CD4-positive, alpha-beta T cell treated with Interferon alpha-2 for 1 hour (primary cell): ENCODE results near the gene STXBP1.

Experiments used
- DNase-seq, 2 donors: peaks; one replicate each; pipeline ENCODE4 v3.0.0-alpha.2; 2020 to 2022

STXBP1 gene

DNA sequence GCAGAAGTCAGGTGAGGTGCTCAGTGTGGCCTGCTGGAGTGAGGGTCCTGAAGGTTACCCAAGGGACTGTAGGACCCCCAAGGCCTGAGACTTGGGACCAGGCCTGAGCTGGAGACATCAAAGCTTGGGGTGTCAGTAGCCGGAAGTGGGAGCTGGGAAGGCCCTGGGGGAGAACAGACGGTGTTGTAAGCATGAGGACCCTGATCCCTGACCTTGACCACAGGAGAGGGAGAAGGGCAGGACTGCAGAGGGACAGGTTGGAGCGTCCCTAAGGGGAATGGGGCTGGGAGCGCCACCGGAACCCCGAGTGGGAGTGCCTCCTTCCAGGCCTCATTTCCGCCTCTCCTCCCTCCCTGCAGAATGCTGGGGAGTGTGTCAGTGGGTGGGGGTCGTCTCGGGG lies 104.3 kb downstream of the STXBP1 start:
- DNase-seq, result no peak

DNA sequence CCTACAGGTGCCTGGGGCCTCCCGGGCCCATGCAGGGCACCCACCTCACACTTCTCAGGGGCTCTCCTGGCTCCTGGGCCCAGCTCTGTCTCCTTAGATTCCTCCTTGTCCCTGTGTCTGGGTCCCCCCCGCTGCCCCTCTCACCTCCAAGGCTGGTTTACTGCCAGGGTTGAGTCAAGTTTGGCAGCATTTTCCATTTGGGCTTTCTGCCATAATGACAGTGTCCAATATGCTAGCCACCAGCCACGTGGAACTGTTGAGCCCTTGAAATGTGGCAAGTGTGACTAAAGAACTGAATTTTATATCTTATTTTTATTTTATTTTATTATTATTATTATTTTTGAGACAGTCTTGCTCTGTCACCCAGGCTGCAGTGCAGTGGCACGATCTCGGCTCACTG lies 105.7 kb downstream of the STXBP1 start:
- no peak for DNase-seq

DNA sequence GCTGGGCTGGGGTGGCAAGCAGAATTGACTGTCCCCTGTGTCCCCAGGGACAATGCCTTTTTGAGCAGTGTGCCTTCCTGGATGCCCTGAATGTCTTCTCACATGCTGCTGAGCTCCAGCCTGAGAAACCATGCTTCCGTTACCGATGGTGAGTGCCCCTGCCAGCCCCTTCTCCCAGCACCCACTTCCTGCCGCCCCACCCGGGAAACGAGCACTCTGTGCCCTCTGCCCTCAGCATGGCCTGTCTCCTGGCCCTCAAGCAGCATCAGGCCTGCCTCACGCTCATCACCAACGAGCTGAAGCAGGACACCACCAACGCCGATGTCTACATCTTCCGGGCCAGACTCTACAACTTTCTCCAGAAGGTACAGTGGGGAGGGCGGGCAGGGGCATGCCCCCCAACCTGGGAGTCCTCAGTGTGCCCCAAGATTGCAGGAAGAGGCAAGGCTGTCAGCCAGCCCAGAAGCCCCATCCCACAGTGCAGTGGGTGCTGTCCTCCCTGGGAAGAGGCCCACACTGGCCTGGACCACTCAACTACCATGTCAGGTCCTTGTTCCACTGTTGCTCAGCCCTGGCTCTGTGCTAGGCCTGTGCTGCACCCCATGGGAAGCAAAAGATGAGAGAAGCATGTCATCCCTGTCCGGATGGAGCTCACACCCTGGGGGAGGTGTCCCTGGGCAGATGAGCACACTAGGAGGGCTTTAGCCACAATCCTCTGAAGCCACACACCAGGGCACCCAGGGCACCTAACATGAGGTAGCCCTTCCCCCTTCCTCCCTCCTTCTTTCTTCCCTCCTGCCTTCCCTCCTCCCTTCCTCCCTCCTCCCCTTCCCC lies 108.2 kb downstream of the STXBP1 start:
- DNase-seq, result peak in 1 of 2 donors; percentile 47

DNA sequence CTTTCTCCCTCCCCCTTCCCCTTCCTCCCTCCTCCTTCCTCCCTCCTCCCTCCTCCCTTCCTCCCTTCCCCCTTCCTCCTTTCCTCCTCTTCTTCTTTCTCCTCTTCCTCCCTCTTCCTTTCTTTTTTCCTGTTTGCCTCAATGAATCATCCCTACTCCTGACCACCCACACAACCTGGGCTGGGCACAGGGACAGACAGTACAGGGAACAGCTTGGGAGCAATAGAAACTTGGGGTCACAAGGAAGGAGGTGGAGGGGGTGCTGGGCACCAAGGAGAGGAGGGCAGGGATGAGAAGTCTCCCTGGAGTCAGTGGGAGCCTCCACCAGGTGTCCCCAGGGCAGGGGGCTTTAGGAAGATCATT lies 108.8 kb downstream of the STXBP1 start:
- no peak for DNase-seq

DNA sequence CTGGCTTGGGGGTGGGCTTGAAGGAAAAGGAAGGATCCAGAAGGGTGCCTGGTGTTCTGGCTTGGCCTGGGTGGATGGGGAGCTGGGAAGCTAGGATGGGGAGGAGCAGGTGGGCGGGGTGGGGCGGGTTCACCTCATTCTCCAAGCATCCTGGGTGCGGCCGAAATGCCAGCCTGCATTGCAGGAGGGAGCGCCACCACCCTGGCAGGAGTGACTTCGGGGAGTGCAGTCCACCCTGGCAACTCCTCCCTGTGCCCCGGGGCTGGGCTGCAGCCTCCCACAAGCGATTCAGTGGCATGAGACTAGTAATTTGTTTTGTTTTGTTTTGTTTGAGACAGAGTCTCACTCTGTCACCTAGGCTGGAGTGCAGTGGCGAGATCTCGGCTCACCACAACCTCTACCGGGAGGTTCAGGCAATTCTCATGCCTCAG lies 109.3 kb downstream of the STXBP1 start:
- DNase-seq, result peak in 1 of 2 donors; percentile 28

DNA sequence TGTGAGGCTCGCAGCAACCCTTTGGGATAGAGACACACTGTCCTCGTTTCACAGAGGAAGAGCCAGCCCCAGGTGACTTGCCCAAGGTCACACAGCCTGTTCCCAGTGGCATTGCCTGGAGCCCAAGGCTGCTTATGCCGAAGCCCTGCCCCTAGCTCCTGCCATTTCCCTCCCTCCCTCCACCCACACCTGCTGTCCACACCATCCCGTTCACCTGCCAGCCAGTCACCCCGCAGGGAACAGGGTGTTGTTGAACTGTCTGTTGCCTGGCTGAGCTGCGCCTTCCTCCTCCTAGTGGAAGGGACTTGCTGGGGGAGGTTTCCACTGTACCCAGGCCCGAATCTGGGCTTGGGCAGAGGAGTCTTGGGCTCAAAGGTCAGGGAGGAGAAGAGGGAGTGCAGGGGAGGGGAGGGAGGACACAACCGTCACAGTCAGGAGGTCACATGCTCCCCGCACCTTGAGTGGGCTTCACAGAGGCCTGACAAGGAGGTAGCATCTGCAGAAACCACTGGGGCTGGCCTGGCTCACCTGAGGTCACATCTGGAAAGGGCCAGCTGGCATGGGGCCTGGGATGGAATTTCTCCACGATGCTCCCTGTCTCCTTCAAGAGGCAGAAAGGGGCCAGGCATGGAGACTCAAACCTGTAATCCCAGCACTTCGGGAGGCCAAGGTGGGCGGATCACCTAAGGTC lies 110.1 kb downstream of the STXBP1 start:
- no peak for DNase-seq

DNA sequence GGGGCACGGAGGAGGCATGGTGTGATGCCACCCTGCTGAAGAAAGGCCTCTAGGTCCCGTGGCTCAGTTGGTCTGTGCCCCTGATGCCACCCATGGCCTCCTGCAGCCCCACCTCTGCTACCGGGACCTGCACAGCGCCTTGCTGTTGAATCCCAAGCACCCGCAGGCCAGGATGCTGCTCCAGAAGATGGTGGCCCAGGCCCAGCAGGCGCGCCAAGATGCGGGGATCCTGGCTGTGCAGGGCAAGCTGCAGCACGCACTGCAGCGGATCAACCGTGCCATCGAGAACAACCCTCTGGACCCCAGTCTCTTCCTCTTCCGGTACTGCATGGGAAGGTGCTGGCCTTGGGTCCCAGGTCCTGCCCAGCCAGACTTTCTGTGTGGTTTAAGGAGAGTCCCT lies 110.9 kb downstream of the STXBP1 start:
- no peak for DNase-seq

DNA sequence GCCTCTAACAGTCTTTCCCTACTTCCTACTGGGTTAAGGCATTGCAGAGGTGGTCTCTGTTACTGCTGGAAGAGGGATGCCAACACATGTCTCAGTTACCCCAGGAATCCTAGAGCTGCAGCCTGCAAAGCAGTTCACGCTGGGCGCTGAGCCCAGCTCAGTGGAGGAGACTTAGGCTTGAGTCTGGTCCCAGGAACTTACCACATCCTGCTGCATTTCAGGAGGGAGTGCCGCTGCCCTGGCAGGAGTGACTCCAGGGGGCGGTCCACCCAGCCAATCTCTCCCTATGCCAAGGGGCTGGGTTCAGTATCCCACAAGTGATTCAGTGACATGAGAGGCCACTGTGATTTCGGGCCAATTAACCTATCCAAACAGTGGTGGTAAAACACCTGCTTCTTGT lies 111.4 kb downstream of the STXBP1 start:
- no peak for DNase-seq

DNA sequence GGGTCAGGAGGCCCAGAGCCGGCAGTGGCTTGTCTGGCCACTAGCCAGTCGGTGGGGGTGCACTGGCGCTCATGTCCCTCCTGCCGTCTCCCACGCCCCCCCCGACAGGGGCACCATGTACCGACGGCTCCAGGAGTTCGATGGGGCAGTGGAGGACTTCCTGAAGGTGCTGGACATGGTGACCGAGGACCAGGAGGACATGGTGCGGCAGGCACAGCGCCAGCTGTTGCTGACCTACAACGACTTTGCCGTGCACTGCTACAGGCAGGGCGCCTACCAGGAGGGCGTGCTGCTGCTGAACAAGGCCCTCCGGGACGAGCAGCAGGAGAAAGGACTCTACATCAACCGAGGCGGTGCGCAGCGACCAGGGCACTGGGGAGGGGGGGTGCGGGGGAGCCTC lies 111.9 kb downstream of the STXBP1 start:
- DNase-seq, result no peak

DNA sequence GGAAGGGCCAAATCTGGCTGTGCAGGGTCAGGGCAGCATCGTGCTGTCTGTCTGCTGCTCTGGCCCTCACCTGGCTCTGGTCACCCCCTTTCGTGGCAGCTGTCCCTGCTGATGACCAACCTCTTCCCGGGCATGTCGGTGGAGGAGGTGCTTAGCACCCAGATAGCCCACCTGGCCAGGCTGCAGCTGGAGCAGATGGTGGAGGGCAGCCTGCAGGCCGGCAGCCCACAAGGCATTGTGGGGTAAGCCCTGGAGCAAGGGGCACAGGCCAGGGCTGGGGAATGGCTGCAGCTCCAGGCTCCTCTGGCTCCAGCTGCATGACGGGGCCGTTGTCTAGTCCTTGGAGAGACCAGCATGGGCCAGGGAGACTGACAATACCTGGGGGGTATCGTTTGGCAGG lies 114.8 kb downstream of the STXBP1 start:
- DNase-seq, result no peak

DNA sequence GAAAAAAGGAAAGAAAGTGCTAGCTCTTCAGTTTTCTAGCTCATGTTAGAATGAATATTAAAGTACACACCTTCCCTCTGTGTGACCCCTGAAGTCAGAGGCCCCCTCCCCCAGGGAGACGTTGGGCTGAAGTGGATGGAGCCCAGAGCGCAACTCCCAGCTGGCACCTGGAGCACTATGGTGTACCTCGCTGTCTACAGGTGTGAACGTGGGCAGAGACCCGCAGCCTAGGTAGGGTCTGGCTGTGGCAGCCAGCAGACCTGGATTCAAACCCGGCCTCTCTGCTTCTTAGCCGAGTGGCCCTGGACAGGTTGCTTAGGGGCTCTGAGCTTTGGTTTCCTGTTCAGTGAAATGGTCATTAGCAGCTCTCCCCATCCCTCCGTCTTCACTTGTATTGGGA lies 116.7 kb downstream of the STXBP1 start:
- no peak for DNase-seq

DNA sequence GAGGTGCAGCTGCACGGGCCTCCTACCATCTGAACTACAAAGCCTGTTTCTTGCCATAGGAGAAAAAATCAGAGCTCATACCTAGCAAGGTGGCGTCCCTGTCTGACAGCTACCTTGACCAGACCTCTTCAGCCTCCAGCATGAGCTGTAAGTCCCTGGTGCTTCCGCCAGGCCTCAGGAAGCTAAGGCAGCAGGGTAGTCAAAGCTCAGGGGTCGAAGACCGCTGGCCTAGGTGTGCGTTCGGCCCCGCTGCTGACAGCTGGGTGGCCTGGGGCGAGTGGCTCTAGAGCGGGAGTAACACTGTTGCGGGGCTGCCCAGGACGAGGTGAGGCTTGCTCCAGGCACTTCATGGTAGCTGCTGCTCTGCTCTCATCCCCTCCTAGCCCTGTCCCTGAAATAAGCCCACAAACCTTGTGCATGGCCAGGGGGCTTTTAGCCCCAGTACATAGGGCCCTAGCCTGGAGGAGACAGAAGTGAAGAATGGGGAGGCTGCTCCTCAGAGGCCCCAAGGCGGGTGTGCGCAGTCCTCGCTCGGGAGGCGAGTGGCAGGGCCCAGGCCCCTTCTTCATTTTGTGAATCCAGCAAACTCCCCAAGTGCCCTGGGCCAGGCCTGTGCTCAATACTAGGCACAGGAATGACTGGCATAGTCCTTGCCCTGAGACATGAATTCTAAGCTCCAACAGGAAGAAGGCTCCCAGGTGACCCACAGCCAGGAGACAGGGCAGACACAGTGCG lies 117.6 kb downstream of the STXBP1 start:
- DNase-seq, result no peak

DNA sequence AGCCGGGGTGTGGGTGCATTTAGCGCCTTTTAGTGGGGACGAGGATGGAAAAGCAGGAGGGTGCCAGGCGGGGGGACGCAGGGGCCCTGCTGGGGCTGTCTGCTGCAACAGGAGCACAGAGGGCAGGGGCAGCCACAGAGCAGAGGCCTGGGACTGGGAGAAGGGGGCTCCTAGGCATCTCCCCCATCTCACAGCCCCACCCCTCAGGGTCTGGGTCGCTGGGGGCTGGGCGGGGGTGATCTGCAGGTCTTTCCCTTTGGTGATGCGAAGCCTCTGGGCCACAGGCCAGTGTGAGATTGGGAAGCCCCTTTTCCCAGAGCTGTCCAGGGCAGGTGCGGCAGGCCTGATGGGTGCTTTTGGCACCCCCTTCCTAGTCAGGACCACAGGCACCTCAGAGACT lies 118.2 kb downstream of the STXBP1 start:
- no peak for DNase-seq

DNA sequence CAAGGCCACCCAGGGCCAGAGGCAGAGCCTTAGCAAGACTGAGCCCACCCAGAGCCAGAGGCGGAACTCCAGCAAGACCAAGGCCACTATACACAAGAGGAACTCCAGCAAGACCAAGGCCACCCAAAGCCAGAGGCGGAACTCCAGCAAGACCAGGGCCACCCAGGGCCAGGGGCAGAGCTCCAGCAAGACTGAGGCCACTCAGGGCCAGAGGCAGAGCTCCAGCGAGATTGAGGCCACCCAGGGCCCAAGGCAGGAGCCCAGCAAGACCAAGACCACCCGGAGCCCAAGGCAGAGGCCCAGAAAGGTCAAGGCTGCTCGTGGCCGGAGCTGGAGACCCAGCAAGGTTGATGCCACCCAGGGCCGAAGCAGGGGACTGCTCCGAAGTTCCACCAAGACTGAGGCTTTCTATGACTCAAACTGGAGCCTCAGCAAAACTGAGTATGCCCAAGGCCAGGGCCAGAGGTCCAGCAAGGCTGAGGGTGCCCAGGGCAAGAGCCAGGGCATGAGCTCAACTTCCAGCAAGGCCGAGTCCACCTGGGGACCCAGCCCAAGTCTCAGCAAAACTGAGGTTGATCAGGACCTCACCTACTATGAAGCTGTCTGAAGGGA lies 118.8 kb downstream of the STXBP1 start:
- DNase-seq, result no peak

DNA sequence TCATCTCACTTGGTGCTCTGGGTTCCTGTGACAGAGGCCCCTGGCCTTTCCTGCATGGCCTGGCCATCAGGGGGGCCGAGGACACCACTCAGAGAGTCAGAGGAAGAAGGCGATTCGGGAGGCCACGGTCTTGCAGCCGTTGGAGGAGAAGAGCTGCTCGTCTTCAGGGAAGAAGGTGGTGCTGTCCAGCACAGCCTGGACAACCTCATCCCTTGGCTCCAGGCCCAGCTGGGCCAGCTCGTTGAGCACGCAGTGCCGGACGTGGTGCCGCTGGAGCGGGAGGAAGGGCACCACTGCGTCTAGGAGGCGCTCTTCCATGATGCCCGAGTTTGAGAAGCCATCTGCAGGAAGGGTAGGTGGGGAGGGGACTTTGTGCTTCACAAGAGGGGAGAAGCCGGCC lies 119.9 kb downstream of the STXBP1 start:
- DNase-seq, result no peak

DNA sequence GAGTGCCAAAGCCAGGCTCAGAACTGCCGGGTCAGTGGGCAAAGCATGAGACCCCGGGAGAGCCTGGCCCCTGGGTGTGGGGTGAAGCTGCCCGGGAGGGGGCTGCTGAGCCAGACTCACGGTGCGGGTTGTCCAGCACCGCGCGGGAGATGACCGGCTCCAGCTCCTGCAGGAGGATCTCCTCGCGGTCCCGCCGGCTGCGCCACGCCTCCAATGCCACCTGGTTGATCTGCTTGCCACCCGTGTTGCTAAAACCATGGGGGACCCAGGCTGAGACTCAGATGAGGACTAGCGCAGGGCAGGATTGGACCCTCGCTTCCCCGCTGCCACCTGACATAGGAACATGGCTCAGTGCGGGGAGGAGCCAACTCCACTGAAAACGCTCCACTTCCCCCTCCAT lies 120.4 kb downstream of the STXBP1 start:
- no peak for DNase-seq

DNA sequence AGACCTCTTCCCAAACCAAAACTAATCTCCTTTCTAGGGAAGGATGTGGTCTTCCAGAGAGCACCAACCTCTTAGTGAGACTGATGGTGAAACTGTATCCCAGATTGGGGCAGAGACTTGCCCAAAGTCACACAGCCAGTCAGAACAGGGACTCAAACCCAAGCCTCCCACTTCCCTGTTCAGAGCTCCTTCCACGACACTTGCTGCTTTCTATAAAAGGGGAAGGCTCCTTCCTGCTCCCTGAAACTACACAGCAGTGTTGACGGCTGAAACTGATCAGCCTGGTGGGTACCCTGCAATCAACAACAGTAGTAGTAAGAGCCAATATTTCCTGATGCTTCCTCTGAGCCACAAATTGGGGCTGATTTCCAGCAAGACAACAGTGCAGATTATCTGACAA lies 121.5 kb downstream of the STXBP1 start:
- no peak for DNase-seq

DNA sequence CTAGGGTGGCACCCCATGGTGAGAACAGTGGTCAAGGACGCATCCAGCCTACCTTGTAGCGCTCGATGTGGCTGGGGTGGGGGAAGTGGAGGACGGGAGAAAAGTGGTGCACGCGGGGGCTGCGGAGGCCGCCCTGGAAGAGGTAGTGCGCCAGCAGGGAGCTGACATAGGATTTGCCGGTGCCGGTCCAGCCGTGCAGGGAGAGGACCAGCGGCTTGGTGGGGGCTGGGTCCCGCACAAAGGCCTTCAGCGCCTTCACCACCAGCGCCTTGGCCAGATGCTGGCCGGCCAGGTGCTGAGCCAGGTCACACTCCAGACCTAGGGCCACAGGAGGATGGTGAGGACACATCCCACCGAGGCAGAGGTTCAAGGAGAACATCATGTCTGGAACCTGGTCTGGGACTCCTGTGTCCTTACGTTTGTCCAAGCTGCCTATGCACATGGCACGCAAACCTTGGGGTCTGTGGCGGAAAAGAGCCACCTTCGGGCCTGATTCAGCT lies 122.2 kb downstream of the STXBP1 start:
- no peak for DNase-seq

DNA sequence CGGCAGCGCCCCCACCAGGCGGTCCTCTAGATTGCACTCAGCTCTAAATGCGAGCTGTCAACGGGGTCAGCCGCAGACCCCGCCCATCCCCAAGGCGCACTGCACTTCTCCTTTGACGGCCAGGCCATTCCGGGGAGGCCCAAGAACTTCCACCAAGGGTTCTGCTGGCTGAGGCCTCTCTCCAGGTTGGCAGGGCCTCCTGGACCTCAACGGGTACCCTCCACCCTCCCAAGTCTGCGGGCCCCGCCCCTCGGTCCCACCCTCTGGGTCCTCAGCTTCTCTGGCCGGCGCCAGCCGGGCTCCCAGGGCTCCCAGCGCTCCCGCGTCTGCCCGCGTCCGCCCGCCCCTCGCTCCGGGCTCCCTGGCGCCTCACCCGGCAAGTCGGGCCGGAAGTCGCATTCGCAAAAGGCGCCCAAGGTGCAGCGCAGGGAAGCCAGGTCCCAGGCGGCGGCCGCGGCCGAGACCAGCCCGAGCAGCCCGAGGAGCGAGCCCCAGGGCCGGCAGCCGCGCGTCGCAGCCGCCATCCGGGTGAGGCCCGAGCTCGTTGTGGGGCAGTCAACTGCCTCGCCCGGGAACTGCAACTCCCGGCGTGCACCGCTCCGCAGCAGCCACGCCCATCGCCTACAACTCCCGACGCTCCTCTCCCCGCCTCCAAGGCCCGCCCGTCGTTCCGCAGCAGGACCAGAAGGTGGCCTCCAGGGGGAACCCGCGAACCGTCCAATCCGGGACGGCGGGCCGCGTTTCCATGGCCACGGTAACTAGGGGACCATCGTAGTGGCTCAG lies 122.9 kb downstream of the STXBP1 start, which contains the start of gene TOR2A:
TOR2A (minus strand) TSS at position 548 of the 783 bp plus-strand sequence; CDS start at position 524, 24 bp downstream.
- peak; percentile 98 to 99 for DNase-seq

DNA sequence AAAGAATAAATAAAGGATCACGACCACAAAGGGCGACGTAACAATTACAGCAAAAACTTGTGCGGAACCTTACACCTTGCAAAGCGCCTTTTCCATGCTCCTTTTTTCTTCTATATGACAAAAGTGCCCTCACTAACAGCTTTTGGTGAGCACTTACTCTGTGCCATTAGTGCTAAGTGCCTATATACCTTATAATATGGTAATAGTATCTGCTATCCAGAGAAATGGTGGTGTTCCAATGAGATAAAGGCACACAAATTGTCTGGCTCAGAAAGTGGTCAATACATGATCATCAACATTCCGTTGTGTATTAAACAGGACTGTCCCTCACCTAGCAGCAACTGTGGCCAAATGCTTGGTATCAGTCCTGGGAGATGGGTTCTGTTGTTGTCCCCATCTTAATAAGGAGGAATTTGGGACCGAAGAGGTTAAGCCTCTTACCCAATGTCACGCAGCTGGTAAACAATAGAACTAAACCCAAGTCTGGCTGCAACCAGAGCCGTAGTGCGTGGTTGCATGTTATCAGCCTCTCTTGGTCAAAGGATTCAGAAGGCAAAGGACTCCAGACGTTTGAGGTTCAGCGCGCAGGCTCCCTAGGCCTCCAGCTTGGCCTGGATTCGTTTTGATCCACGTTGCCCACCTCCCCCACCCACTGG lies 123.6 kb downstream of the STXBP1 start:
- DNase-seq, result no peak

DNA sequence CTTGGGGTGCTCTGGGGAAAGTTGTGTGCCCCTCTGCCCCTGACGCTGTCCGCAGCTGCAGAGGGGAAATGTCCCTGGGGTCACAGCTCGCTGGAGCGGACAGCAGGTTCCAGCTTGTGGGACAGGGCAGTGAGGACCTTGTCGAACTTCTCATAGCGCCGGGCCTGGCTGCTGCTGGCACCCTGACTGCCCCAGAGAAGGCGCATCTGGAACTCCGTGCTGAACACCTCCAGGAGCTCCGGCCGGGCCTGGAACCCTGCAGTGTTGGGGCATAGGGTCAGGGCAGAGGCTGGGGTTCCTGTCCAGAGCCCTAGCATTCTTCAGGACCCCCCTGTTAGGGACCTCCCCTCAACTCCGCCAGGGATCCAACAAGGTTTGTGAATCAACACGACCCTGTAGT lies 126.6 kb downstream of the STXBP1 start:
- DNase-seq, result no peak
